WTC11 (cell line): ENCODE results near the gene DSC3.

ENCODE experiments used
- NFYB ChIP-seq: sonication (generic); formaldehyde crosslinking; conservative IDR thresholded peaks from 2 replicates; pipeline ENCODE4 v1.8.0; 2022; ENCODE audit warnings: low read depth, missing genetic modification reagents
- SMAD4 ChIP-seq: sonication (generic); formaldehyde crosslinking; IDR thresholded peaks from 2 replicates; pipeline ENCODE4 v1.8.0; 2022; ENCODE audit warnings: mild to moderate bottlenecking, missing genetic modification reagents
- TF ChIP-seq, protein P1 (sequence below): fragments of 200-600 bp; IDR thresholded peaks from 2 replicates; pipeline ENCODE4 v1.8.0; 2022; ENCODE audit warnings: antibody characterized with exemption
- TF ChIP-seq, protein P2 (sequence below): sonication (generic); formaldehyde crosslinking; conservative IDR thresholded peaks from 2 replicates; pipeline ENCODE4 v1.8.1; 2022; ENCODE audit warnings: mild to moderate bottlenecking, missing genetic modification reagents

DNA sequence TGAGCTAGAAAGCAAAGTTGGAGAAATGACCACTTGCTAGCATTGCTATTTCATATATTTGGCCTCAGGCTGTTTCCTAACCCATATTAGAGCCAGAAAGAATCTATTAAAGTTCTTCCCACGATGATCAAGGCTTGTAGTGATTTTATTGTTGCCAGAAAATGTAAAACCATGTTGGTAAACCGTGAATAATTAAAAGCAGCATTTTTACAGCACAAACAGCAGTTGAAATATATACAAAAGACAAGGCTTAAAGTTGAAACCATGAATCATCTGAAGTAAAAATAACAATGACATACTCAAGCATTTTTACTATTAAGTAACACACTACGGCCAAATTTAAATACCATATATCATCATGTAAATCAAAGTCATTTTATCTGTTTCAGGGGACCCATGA is 27.7 kb upstream of the DSC3 start:
- TF ChIP-seq, protein P1, sequence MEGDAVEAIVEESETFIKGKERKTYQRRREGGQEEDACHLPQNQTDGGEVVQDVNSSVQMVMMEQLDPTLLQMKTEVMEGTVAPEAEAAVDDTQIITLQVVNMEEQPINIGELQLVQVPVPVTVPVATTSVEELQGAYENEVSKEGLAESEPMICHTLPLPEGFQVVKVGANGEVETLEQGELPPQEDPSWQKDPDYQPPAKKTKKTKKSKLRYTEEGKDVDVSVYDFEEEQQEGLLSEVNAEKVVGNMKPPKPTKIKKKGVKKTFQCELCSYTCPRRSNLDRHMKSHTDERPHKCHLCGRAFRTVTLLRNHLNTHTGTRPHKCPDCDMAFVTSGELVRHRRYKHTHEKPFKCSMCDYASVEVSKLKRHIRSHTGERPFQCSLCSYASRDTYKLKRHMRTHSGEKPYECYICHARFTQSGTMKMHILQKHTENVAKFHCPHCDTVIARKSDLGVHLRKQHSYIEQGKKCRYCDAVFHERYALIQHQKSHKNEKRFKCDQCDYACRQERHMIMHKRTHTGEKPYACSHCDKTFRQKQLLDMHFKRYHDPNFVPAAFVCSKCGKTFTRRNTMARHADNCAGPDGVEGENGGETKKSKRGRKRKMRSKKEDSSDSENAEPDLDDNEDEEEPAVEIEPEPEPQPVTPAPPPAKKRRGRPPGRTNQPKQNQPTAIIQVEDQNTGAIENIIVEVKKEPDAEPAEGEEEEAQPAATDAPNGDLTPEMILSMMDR = no peak
- TF ChIP-seq NFYB (CRISPR knock-in tag) (no peak), SMAD4 (CRISPR knock-in tag) (no peak)
- TF ChIP-seq, protein P2, sequence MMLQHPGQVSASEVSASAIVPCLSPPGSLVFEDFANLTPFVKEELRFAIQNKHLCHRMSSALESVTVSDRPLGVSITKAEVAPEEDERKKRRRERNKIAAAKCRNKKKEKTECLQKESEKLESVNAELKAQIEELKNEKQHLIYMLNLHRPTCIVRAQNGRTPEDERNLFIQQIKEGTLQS (CRISPR knock-in tag) = no peak
